Sigmoid colon (tissue), 7 donors: ENCODE results near the gene AP5B1. TPM values are rescaled to one million over a fixed set of nuclear protein-coding genes. Genes with fewer than 3 reads are reported as not detected.

ENCODE experiments used
- DNase-seq: peaks from one replicate; pipeline ENCODE4 v3.0.0-alpha.2; 2019
- H3K27ac ChIP-seq, 4 donors: fragments of 200-600 bp; sonication (generic); one replicate each; pipeline ENCODE4 v1.5.1; 2016 to 2019; ENCODE audit warnings: mild to moderate bottlenecking in 1 of 4
- H3K27me3 ChIP-seq, 3 donors: fragments of 200-600 bp; sonication (generic); one replicate each; pipeline ENCODE4 v1.5.1; 2019; ENCODE audit warnings: mild to moderate bottlenecking in 1 of 3
- H3K36me3 ChIP-seq, 4 donors: fragments of 200-600 bp; sonication (generic); one replicate each; pipeline ENCODE4 v1.5.1; 2016 to 2019
- H3K4me1 ChIP-seq, 4 donors: fragments of 200-600 bp; sonication (generic); one replicate each; pipeline ENCODE4 v1.5.1; 2017 to 2019
- H3K4me3 ChIP-seq, 4 donors: fragments of 200-600 bp; sonication (generic); one replicate each; pipeline ENCODE4 v1.5.1; 2017 to 2019; ENCODE audit warnings: mild to moderate bottlenecking in 2 of 4, moderate library complexity in 1 of 4
- H3K9me3 ChIP-seq, 4 donors: fragments of 200-600 bp in 3 of 4; sonication (generic) in 3 of 4; one replicate each; pipeline versions ENCODE4 v1.5.1 to v1.6.1; 2013 to 2019
- CTCF ChIP-seq, 4 experiments: fragments of 450-650 bp in 3 of 4; fragments of 200-600 bp in 1 of 4; IDR thresholded peaks; one replicate each; pipeline ENCODE4 v1.5.1; 2016 to 2019; ENCODE audit warnings: antibody characterized with exemption in 4 of 4, mild to moderate bottlenecking in 3 of 4, moderate library complexity in 2 of 4
- EP300 ChIP-seq, 4 donors: sonication (generic); formaldehyde crosslinking; IDR thresholded peaks; one replicate each; pipeline ENCODE4 v1.6.1; 2017; ENCODE audit warnings: antibody characterized with exemption in 4 of 4
- POLR2A ChIP-seq, 2 donors: fragments of 450-650 bp; IDR thresholded peaks; one replicate each; pipeline ENCODE4 v1.6.1; 2016; ENCODE audit warnings: antibody characterized with exemption in 2 of 2, mild to moderate bottlenecking in 2 of 2, moderate library complexity in 2 of 2
- POLR2AphosphoS5 ChIP-seq, 4 donors: sonication (generic); formaldehyde crosslinking; IDR thresholded peaks; one replicate each; pipeline ENCODE4 v1.6.1; 2017; ENCODE audit warnings: antibody characterized with exemption in 4 of 4
- WGBS, 2 donors: extraction: QIAGEN DNeasy Blood & Tissue Kit; methylation state at CpG; one replicate each; pipeline ENCODE4 v1.1.7; 2013; 5-methylcytosine and 5-hydroxymethylcytosine counted together
- intact Hi-C: fragments of 100-400 bp; cut with DNase I; formaldehyde crosslinking; loops from one replicate; pipeline ENCODE4 v1.15.1; 2023
- polyA plus RNA-seq, 3 donors: library from polyadenylated mRNA; stranded (reverse); fragments of 200-250 nt; gene quantifications; one replicate each; pipeline ENCODE4 v1.2.3, GENCODE V29; 2013
- total RNA-seq, 4 donors: library from RNA; depleted of rRNA; stranded (reverse); fragments of >200 nt; gene quantifications; one replicate each; pipeline ENCODE4 v1.1.0, GENCODE V29; 2016
- donor health status: healthy with polysubstance abuse.
- donor health status: Bipolar disorder and iron deficiency.
- donor health status: healthy.

AP5B1 gene
- total and polyA plus RNA-seq, 7 donors, result 6.6 to 14.6 (median 9.0) TPM

- H3K27me3 ChIP-seq, result peaks cover 30 to 63% (median 37%) of the 10 kb centered on the region in 3 donors
- no peaks in the 10 kb centered on the region for H3K36me3 ChIP-seq
- H3K27ac ChIP-seq, result no peak overlapping the region
- TF ChIP-seq POLR2A (IDR thresholded peaks at IDR 0.05) (no peak), CTCF (IDR thresholded peaks at IDR 0.05) (no peak), EP300 (IDR thresholded peaks at IDR 0.05) (no peak), POLR2AphosphoS5 (IDR thresholded peaks at IDR 0.05) (no peak)
- no peak overlapping the region for H3K4me3 ChIP-seq
- H3K4me1 ChIP-seq, result peaks cover 0 to 25% (median 24%) of the 10 kb centered on the region in 4 donors
- DNase-seq, result no peak
- no peaks in the 10 kb centered on the region for H3K9me3 ChIP-seq
- intact Hi-C loops, result no loop called here
- WGBS, 2 donors, result 28 to 70% methylated on average over 6 of the region's 6 CpGs
Observed at GRCh38 chr11:65788821-65789220, 8.0 kb upstream of the AP5B1 start.

GRCh38 chr11:65787649-65788622 is 7.2 kb upstream of the AP5B1 start:
- DNase-seq, result no peak
- 1 to 3% methylated on average over 64 of the region's 64 CpGs for WGBS, 2 donors
- Histone ChIP-seq H3K36me3 (no peaks in the 10 kb centered on the region), H3K9me3 (no peaks in the 10 kb centered on the region), H3K27ac (peak overlapping the region in 1 of 4 donors; percentile 38), H3K4me3 (peak overlapping the region in 2 of 4 donors; percentile 23 to 29), H3K4me1 (peaks cover 0 to 25% (median 24%) of the 10 kb centered on the region in 4 donors), H3K27me3 (peaks cover 30 to 63% (median 37%) of the 10 kb centered on the region in 3 donors)
- TF ChIP-seq POLR2AphosphoS5 (IDR thresholded peaks at IDR 0.05) (no peak), CTCF (IDR thresholded peaks at IDR 0.05) (no peak), POLR2A (IDR thresholded peaks at IDR 0.05) (peak in 1 of 2 donors; percentile 32), EP300 (IDR thresholded peaks at IDR 0.05) (no peak)
- intact Hi-C loops, result no loop called here

GRCh38 chr11:65786786-65787636 is 6.2 kb upstream of the AP5B1 start, which contains the start of gene OVOL1:
Gene OVOL1, plus strand, starts transcription at chr11:65787063. Its CDS starts 311 bp downstream, at chr11:65787374.
- H3K4me1 ChIP-seq, result peaks cover 0 to 25% (median 24%) of the 10 kb centered on the region in 4 donors
- H3K4me3 ChIP-seq, result peak within 1 kb of the TSS in 3 of 4 donors; percentile 23 to 29 (median 28)
- H3K27me3 ChIP-seq, result peaks cover 30 to 63% (median 37%) of the 10 kb centered on the region in 3 donors
- WGBS, 2 donors, result 1% methylated on average over 112 of the region's 112 CpGs
- DNase-seq, result no peak
- H3K9me3 ChIP-seq, result no peaks in the 10 kb centered on the region
- TF ChIP-seq POLR2AphosphoS5 (IDR thresholded peaks at IDR 0.05), result peak in 1 of 4 donors; percentile 48
- no peak for TF ChIP-seq CTCF (IDR thresholded peaks at IDR 0.05)
- peak in 1 of 2 donors; percentile 51 for TF ChIP-seq POLR2A (IDR thresholded peaks at IDR 0.05)
- H3K36me3 ChIP-seq, result no peaks in the 10 kb centered on the region
- intact Hi-C loops, result no loop called here
- peak within 1 kb of the TSS in 1 of 4 donors; percentile 38 for H3K27ac ChIP-seq

DNA sequence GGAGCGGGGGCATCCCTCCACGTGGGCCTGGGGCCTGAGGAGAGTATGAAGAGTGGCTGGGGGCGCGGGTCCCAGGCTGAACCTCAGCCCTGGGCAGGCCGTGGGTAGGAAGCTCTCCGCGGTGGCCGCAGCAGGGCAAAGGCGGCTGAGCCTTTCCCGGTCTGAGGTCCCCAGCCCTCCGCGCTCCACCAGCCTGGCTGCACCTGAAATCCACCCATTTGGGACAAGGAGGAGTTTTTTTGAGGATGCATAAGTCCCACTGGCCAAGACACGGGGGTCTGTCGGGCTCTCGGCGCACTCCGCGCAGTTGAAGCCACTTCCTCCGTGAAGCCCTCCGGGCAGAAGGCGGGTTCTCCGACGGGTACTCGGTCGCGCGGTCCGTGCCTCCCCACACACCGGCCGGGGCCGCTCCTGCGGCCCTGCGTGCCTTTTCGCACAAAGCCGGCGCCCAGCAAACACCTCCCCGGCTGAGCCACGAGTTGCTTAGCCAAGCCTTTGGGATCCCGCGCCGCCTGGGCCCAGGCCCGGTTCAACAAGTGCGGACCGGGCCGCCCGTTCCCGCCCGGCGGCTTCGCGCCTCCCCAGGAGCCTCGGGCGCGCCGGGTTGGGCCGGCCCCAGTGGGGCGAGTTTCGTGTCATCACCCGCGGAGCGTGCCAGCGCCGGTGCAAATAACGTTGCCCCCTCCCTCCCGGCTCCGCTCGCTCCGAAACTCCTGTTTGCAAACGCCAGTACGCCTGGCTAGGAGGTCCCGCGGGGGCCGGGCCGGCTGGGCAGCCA is 5.4 kb upstream of the AP5B1 start:
- intact Hi-C loops, result no loop called here
- H3K27ac ChIP-seq, result no peak overlapping the region
- DNase-seq, result no peak
- H3K4me3 ChIP-seq, result peak overlapping the region in 3 of 4 donors; percentile 23 to 29 (median 28)
- WGBS, 2 donors, result 17 to 18% methylated on average over 74 of the region's 74 CpGs
- peaks cover 0 to 30% (median 29%) of the 10 kb centered on the region in 4 donors for H3K4me1 ChIP-seq
- no peaks in the 10 kb centered on the region for H3K9me3 ChIP-seq
- TF ChIP-seq POLR2A (IDR thresholded peaks at IDR 0.05), result no peak
- TF ChIP-seq CTCF (IDR thresholded peaks at IDR 0.05), result no peak
- no peak for TF ChIP-seq POLR2AphosphoS5 (IDR thresholded peaks at IDR 0.05)
- no peak for TF ChIP-seq EP300 (IDR thresholded peaks at IDR 0.05)
- H3K36me3 ChIP-seq, result no peaks in the 10 kb centered on the region
- H3K27me3 ChIP-seq, result peaks cover 30 to 63% (median 37%) of the 10 kb centered on the region in 3 donors
